PFSK-1 (cell line): ENCODE results near the gene HNRNPLL.

Experiments
- FOXP2 ChIP-seq: optimal IDR thresholded peaks from 2 replicates; pipeline ENCODE3; 2011; ENCODE audit warnings: borderline replicate concordance, control low read depth, inconsistent platforms; ENCODE audit not compliant: insufficient read depth; ENCODE audit errors: extremely low read length, extremely low read depth
- POLR2AphosphoS5 ChIP-seq: IDR thresholded peaks from 2 replicates; pipeline ENCODE4 v1.6.1; 2012; ENCODE audit warnings: low read depth, mild to moderate bottlenecking, control low read depth, low read length, moderate library complexity
- SIN3A ChIP-seq: IDR thresholded peaks from 2 replicates; pipeline ENCODE4 v1.6.1; 2012; ENCODE audit warnings: mild to moderate bottlenecking, low read length, moderate library complexity, borderline replicate concordance; ENCODE audit not compliant: insufficient read depth
- TAF1 ChIP-seq: IDR thresholded peaks from 2 replicates; pipeline ENCODE4 v1.6.1; 2012; ENCODE audit warnings: low read length, control low read depth, borderline replicate concordance; ENCODE audit not compliant: insufficient read depth
- TF ChIP-seq, protein P1 (sequence below), 2 experiments: IDR thresholded peaks; 2 replicates each; pipeline versions ENCODE4 v1.6.1 to v1.8.0; 2011 to 2012; ENCODE audit warnings: low read depth in 2 of 2, low read length in 2 of 2, control low read depth in 1 of 2, inconsistent platforms in 1 of 2, mild to moderate bottlenecking in 1 of 2, moderate library complexity in 1 of 2; ENCODE audit not compliant: insufficient read depth in 1 of 2

The HNRNPLL gene

DNA sequence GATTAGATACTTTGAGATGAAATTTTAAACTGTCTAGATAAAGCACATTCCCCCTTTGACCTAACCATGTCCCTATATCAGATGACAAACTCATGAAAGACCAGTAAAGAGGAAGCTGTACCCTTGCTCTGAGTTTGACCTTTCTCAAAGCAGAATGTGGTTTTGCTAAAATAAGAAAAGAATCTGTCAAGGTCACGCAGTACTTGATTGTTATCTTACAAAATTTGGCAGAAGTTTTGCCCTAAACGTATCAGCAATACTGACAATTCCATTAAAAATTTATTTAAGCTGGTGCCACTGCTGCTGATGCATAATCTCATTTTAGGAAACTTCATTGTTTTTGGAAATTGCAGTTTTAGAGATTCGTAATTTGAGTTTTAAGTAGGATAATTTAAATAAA, 32.0 kb upstream of the HNRNPLL start:
- TF ChIP-seq SIN3A (no peak), TAF1 (no peak), FOXP2 (no peak), POLR2AphosphoS5 (no peak)
- TF ChIP-seq, protein P1, sequence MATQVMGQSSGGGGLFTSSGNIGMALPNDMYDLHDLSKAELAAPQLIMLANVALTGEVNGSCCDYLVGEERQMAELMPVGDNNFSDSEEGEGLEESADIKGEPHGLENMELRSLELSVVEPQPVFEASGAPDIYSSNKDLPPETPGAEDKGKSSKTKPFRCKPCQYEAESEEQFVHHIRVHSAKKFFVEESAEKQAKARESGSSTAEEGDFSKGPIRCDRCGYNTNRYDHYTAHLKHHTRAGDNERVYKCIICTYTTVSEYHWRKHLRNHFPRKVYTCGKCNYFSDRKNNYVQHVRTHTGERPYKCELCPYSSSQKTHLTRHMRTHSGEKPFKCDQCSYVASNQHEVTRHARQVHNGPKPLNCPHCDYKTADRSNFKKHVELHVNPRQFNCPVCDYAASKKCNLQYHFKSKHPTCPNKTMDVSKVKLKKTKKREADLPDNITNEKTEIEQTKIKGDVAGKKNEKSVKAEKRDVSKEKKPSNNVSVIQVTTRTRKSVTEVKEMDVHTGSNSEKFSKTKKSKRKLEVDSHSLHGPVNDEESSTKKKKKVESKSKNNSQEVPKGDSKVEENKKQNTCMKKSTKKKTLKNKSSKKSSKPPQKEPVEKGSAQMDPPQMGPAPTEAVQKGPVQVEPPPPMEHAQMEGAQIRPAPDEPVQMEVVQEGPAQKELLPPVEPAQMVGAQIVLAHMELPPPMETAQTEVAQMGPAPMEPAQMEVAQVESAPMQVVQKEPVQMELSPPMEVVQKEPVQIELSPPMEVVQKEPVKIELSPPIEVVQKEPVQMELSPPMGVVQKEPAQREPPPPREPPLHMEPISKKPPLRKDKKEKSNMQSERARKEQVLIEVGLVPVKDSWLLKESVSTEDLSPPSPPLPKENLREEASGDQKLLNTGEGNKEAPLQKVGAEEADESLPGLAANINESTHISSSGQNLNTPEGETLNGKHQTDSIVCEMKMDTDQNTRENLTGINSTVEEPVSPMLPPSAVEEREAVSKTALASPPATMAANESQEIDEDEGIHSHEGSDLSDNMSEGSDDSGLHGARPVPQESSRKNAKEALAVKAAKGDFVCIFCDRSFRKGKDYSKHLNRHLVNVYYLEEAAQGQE (IDR thresholded peaks at IDR 0.05; ENCODE audit: insufficient read depth in 1 of 2, low read depth in 2 of 2, low read length in 2 of 2): no peak

DNA sequence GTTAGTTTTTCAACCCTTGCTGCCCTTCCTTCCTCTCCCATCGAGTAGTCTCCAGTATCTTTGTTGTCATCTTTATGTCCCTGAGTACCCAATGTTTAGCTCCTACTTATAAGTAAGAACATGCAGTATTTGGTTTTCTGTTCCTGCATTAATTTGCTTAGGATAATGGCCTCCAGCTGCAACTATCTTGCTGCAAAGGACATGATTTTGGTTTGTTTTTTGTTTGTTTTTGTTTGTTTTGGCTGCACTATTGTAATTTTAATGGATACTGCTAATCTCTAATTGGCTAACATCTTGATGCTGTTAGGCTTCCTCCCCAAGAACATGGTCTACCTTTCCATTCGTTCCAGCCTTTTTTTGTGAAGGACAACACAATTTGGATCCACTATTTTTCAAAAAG, 31.2 kb upstream of the HNRNPLL start:
- no peak for TF ChIP-seq FOXP2
- TF ChIP-seq, protein P1 (IDR thresholded peaks at IDR 0.05; ENCODE audit: insufficient read depth in 1 of 2, low read depth in 2 of 2, low read length in 2 of 2): no peak
- TF ChIP-seq SIN3A: no peak
- TF ChIP-seq TAF1: no peak
- TF ChIP-seq POLR2AphosphoS5: no peak

- TF ChIP-seq FOXP2: no peak
- no peak for TF ChIP-seq TAF1
- TF ChIP-seq POLR2AphosphoS5: no peak
- TF ChIP-seq, protein P1 (IDR thresholded peaks at IDR 0.05; ENCODE audit: insufficient read depth in 1 of 2, low read depth in 2 of 2, low read length in 2 of 2): no peak
- no peak for TF ChIP-seq SIN3A
Observed at GRCh38 chr2:38632980-38633379, 30.3 kb upstream of the HNRNPLL start.

- TF ChIP-seq POLR2AphosphoS5 (no peak), FOXP2 (no peak), SIN3A (no peak), TAF1 (no peak)
- TF ChIP-seq, protein P1 (IDR thresholded peaks at IDR 0.05; ENCODE audit: insufficient read depth in 1 of 2, low read depth in 2 of 2, low read length in 2 of 2): no peak
Observed at GRCh38 chr2:38631976-38632375, 29.2 kb upstream of the HNRNPLL start.

GRCh38 chr2:38629684-38630083, 27.0 kb upstream of the HNRNPLL start:
- TF ChIP-seq TAF1 (no peak), SIN3A (no peak), POLR2AphosphoS5 (no peak), FOXP2 (no peak)
- TF ChIP-seq, protein P1 (IDR thresholded peaks at IDR 0.05; ENCODE audit: insufficient read depth in 1 of 2, low read depth in 2 of 2, low read length in 2 of 2): no peak
